T-helper 2 cell treated with Interferon-gamma antibody and Interleukin-4, amounts not matched to agents 100 ng/mL and 5 ng/mL, for 36 hours (primary cell): Measurements from ENCODE around the gene MBD5. TPM values are rescaled to one million over a fixed set of nuclear protein-coding genes. Genes with fewer than 3 reads are reported as not detected.

Experiments used
- intact Hi-C: fragments of 100-400 bp; cut with micrococcal nuclease; formaldehyde crosslinking; loops from one replicate; pipeline ENCODE4 v1.15.1; 2023
- total RNA-seq: library from RNA; stranded (reverse); gene quantifications from 2 replicates; pipeline ENCODE4 v1.2.3, GENCODE V29; 2022

Gene MBD5
- total RNA-seq, 1 donor from 2014 or later, result 38.4 TPM

DNA sequence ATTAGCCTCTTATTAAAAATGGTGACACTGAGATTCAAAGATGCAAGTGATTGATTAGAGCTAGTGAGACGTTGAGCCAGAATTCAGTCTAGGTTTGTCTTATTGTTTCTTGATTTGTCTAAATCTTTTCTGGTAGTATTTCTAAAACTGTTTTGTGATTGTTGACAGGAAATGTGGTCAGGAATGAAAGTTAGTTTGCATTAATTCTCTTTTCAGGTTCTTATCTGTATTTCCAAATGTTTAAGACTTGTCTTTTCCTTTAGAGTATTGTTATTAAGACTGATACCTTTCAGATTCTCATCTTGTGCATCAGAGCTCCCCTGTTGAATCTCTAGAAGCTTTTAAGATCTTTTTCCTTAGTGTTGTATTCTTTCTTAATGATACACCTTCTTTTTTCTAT lies 89.3 kb downstream of the MBD5 start:
- intact Hi-C loops, result loop anchor here (5.0 kb wide), 1 partner anchor 88 kb away; the partner anchor contains the start of genes MBD5 and ORC4

DNA sequence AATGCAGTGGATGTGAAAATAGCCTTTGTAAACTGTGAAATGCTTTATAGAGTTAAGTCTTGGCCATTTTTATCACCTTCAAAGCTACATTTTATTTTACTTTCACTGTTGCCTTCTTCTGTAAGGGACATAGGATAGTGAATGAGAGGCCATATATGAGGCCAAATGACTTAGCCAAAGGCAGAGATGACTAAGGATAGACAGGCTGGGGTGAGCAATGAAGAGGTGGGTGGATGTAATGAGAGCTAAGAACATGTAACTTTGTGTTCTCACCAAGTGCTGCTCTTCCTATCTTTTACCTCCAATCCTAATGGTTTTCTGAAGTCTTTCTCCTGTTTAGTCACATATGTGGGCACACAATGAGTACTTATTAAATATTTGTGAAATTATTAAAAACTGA lies 101.9 kb downstream of the MBD5 start:
- intact Hi-C loops, result no loop called here

DNA sequence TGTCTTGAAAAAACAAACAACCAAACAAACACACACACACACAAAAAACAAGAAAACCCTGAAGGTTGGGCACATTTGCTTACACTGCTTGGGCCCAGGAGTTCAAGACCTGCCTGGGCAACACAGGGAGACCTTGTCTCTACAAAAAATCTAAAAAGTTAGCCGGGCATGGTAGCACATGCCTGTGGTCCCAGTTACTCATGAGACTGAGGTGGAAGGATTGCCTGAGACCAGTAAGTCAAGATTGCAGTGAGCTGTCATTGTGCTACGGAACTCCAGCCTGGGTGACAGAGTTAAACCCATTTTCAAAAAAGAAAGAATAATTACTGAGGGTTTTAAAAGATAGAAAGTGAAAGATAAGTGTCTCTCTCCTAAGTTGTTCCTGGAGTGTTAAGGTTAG lies 103.4 kb downstream of the MBD5 start:
- intact Hi-C loops, result no loop called here

DNA sequence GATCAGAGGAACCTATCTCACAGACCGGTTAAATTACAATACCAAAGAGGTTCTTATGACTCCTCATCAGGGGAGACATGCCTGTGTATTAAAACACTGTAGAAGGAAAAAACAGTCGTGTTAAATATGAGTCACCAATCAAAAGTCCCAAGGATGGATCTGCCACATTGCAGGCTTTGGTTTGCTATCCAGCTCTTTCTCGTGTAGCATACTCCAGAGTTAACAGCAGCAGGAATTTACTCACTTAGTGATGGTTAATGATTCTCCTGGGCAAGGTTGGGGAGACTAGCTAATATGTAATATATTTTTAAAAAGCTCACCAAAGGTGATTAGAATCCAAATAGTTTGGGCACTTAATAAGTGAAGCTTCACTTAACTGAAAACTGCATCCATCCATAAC lies 109.7 kb downstream of the MBD5 start:
- intact Hi-C loops, result no loop called here

DNA sequence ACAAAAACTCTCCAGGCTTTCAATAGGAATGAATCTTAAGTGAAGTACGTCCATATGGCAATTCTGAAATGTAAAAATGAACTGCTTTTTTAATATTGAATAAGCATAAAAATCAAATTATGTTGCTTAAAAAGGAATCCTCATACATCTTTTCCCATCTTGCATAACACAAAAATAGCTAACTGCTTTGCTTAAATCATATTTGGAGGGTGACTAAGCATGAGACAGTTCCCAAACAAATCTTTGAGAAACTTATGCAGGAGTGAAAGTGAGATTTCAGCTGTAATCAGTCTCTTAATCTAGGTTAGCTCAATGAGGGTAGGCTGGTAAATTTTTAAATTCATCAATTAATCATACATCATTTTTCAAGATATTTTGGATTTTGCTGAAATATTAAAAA lies 111.5 kb downstream of the MBD5 start:
- intact Hi-C loops, result no loop called here

DNA sequence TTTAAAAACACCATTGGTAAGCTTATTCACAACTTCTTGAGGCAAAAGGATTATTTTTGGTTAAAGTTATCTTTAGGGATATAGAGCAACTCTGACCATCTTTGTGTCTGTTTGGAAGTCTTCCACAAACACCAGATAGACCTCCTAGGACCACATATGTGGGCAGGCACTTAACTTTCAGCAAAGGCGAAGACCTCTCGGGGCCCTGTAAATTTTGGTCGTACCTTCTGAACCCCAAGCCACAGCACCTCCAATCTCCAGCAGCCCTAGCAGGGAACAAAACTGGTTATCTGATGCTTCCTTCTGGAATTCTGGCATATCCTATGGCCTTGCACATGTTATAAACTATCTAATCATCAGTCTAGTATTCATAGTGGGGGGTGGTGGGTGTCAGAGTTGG lies 114.8 kb downstream of the MBD5 start:
- intact Hi-C loops, result no loop called here

DNA sequence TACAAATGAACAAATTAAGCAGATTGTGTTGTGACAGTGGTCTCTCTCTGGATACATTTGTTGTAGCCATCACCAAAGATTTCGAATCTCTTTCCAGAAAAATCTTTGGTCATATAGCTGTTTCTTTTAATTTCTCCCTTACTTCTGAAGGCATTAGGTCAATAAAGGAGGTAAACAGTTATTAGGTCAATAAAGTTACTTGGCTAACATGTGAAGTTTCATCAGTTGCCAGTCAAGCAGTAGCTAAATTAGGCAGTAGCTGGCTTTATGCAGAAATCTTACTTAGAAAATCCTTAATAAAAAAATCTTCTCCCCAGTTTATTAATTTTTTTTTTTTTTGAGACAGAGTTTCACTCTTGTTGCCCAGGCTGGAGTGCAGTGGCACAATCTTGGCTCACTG lies 115.5 kb downstream of the MBD5 start:
- intact Hi-C loops, result no loop called here

DNA sequence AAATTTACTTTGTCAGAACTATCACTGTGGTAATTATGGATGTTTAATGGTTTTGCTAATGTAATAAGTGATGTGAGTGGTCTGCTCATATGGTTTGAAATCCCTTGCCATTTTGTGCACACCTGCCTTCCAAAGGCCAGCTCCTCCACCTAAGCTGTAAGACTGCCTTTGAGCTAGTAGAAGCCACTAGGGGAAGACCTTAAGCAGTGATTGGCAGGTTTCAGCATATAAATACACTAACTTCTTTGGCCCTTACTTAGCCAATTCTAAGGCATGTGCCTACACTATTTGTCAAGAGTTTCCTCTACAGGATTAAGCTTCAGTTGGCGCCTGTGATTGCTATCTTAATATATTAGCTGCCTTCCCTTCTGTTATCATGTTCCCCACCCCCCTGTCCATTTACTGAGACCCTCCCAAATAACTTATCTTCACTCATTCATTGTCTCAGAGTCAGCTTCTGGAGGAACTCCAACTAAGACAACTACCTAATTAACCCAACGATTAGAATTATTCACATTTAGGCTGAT lies 141.1 kb downstream of the MBD5 start:
- intact Hi-C loops, result no loop called here

DNA sequence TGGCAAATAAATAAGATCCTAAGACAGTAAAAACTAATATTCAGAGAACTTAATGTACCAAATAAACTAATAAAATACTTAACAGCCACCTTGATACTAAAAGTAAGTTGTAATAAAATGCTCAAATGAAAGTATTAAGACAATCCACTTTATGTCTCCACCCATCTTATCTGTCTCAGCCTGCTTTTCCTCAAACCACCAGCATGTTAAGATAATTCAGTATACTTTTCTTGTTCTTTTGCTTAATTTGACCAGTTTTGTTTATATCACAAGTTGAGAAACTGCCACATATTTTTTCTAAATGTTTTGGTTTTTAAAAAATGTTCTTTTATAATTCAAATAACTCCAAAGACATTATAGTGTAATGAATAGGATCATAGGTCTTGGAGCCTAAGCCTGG lies 142.0 kb downstream of the MBD5 start:
- intact Hi-C loops, result no loop called here

DNA sequence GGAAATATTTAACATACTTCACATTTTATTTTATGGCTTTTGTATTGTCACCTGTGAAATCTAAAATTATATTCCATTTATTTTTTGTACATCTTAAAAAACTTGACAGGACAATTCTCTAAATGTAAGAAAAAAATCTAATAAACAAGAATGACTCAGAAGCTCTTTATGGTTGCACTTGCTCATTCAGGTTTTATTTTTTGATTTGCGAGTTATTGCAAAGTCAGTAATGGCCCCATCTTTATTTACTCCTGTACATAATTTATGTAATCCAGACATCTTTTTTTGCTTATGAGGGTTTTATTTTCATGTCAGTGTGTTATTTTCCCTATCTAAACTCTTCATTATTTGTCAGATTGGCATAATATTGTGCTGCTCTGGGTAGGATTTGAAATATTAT lies 145.1 kb downstream of the MBD5 start:
- intact Hi-C loops, result no loop called here

DNA sequence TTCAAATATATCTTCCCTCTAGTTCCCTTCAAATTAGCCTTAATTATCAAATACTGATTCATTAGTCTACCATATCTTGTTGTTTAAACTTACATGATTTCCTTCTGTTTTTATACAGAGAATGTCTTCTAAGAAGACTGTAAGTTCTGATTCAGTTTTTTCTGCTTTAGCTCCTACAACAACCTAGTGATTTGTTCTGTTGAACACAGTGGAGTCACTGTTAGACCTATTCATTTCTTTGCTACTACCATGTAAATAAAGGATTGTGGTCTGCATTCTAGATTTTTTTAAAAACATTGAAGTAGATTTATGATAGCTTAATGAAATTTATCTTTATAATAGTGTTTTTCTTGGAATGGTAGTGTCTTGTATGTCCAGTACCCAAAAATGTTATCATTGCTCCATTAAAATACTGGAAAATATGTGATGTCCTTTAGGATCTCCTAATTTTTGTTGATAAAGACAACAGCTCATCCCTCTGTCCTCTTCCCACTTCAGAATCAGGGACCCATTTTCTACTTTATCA lies 146.4 kb downstream of the MBD5 start:
- intact Hi-C loops, result no loop called here

DNA sequence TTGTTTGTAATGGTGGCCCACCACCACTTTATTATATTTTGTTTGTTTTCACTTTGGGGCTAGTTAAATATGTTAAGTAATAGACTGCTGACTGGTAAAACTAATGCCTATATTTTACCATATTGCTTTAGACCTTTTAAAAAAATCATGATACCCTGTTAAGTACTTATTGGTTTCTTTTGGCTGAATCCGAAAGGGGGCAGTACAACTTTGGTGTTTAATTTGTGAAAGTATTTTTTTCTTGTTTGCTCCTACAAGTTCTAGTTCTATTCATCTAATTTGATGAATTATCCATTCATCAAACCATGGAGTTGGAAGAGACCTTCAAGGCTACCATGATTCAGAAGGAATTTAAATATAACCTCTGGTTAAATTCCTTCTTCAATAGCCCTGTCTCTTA lies 147.0 kb downstream of the MBD5 start:
- intact Hi-C loops, result no loop called here

DNA sequence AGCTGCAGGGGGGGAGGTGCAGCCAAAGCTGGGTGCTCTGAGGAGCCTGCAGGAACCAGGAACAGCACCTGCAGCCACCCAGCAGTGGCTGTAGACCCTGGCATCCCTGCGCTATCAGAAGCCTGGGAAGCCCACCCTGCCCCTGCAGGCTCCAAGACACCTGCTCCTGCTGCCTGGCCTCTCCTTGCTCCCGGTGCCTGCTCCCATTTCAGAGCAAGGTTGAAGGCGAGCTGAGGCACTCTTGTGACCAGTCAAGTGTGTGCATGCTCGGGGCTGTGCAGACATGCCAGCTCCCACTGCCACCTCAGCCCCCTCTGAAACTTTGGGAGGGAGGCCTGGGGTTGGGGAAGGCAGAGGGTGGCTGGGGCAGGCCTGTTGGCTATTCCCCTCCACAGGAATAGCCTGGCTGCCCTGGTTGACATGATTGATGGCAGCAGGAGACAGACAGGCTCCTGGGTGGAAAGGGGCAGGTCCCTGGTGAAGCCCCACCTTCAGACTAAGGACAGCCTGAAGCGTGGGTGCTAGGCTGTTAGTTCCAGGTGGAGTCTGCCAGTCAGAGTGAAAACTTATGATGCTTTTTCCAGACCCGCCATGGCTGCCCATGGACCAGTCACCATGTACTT lies 151.4 kb downstream of the MBD5 start:
- intact Hi-C loops, result no loop called here

DNA sequence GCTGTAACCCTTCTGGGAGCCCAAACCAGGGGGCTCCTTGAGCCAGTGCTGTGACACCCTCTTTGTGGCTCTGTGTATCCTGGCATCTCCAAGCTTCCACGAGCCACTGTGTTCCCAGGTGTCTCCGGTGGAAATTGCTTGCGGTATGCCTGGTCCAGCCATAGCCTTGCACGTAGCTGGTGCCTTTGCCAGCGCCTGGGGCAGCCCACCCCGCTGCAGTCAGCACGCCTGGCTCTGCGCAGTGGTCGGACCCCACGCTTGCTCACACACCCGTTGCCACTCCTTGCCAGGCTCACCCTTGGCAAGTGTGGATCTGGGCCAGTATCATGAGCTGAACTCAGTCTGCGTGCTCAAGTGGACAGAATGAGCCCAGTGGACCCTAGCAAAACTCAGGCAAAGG lies 152.3 kb downstream of the MBD5 start:
- intact Hi-C loops, result no loop called here

DNA sequence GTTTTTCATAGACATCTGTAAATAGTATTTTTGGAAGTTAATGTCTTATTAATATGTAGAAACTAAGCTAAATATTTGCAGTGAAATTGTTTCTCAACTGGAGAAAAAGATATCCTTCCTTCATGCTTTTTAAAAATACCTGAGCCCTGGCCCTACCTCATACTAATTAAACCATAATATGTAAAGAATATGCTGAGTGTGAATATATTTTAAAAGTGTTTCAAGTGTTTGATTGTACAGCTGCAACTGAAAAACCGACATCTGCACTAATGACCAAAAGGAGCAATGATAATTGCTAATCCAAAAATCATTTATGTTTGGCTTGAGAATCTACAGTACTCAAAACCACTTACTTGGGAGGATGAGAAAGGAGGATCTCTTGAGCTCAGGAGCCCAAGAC lies 156.7 kb downstream of the MBD5 start:
- intact Hi-C loops, result no loop called here

DNA sequence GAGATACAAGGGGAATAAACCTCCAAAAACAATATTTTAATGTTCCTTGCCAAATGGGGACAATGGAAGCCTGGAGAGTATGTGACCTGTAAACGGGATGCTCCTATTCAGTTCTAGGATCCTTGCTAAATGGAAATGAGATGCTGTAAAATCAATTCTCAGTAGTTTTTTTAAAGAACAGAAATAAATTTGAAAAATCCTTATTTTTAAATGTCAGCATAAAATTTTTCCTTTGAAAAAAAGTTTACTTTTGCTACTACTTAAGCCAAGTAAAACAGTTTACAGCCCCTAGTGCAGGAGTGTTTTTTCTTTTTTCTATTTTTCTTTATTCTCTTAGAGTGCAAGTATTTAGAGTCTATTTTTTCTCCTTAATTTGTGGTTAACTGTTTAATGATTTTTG lies 158.8 kb downstream of the MBD5 start:
- intact Hi-C loops, result no loop called here

DNA sequence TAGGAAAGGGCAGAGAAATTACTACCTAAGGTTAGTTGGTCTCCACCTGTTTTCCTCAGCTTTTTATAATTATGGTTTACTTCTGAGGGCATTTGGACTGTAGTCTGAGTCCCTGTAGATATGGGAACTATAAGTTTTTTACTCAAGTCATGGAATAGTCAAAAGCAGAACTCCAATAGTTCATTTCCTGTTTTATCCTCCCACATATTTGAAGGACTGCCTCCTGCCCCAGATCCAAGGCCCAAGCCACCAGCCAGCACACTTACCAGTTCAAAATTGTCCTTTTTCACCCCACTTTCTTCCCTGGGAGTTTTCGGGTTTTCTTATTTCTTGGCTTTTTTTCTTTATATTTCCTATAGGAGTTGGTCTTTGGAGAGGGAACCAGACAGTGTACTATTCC lies 164.1 kb downstream of the MBD5 start:
- intact Hi-C loops, result no loop called here

DNA sequence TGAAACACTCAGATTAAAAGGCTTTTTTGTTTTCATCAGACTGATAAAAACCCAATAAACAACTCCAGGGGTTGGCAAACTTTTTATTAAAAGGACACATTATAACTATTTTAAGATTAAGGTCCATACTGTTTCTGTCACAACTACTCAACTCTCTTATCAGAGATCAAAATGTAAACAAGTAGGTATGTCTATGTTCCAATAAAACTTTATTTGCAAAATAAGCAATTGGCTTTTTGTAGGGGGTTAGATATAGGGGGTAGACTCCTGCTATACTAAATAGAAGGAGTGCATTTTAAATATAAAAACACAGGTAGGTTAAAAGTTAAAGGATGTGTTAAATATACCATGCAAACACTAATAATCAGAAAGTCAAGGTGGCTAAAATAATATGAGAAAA lies 174.0 kb downstream of the MBD5 start:
- intact Hi-C loops, result no loop called here

DNA sequence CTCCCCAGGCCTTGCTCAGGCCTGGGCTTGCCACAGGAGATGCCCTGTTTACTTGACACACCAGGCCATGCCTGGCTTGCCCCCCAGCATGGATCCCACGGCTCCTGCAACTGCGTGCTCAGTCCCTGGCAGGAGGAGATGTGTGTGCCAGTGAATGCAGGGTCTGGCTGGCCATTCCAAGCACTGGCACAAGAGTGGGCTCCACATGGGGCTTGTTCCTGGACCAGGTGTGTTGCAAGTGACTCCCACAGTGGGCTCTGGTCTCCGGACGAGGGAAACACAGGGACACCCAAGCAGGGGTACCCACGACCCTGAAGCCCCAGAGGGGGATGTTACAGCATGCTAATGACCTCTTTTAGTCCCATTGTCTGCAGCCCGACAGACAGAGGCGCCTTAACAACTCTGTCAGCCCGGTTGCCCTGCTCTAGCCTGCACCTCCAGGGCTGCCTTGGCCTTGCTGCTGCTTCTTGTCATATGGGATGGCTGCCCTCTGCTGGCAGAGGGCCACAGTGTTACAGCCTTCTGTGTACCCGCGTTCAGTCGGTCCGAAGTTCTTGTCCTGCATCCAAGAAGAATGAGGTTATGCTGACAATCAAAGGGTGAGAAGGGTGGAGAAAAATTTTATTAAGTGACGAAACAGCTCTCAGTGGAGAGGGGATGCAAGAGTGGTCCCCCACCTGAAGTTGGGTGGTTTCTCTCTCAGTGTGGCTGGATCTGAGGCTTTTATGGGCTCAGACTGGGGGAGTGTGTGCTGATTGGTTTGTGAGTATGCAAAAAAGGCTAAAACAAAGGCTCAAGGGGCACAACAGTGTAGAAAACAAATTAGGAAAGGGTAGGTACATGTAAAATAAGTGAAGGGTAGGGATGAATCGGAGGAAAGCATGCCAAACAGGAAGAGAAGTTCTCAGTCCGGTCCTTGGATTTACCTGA lies 180.4 kb downstream of the MBD5 start:
- intact Hi-C loops, result loop anchor here (1.0 kb wide), 1 partner anchor 308 kb away; no protein-coding TSS in a partner anchor

DNA sequence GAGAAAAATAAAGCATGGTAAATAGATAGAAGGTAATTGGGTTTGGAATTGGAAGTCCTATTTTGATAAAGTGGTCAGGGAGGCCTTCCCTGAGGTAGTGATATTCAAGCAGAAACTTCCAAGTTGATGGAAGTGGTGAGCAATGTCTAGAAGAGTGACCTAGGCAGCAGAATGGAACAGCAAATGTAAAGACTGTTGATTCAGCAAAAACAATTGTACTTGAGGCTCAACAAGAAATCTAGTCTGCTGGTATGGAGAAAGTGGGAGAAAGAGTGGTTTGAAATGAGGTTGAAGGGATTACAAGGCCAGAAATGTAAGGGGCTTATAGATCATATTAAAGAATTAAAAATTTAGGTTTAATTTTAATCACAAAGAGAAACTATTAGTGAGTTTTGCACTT lies 181.3 kb downstream of the MBD5 start:
- intact Hi-C loops, result no loop called here

DNA sequence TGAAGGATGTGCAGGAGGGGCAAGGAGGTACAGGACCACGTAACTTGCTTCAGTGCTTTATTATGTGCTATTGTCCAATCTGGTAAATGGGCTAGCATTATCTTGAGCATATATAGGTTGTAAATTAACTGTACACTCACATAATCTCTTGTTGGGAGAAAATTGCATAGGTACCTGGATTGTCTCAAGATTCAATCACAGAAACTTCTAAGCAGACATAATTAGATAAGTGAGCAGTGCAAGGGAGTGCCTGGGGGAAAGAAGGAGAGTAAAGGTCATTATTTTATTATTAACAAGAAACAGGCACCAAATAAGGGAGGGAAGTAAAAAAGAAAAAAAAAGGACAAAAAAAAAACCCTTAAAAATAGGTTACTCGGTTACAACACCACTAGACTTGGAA lies 186.2 kb downstream of the MBD5 start:
- intact Hi-C loops, result no loop called here

DNA sequence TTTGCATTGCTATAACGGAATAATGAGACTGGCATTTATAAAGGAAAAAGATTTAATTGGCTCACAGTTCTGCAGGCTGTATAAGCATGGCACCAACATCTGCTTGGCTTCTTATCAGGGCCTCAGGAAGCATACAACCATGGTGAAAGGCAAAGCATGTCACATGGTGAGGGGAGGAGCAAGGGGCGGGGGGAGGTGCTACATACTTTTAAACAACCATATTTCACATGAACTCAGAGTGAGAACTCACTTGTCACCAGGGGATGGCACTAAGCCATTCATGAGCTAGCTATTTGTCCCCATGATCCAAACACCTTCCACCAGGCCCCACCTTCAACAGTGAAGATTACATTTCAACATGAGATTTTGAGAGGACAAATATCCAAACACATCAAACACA lies 188.7 kb downstream of the MBD5 start:
- intact Hi-C loops, result no loop called here
